T-cell (primary cell): ENCODE data around the gene MIER1. TPM values are rescaled to one million over a fixed set of nuclear protein-coding genes. Genes with fewer than 3 reads are reported as not detected.

Experiments used
- ATAC-seq, 4 experiments: fragments of 200-7000 bp in 3 of 4; fragments of 150-1000 bp in 1 of 4; cut with Tn5 transposase; replicated peaks in 1 of 4; 1 replicate in 3 of 4; 2 replicates in 1 of 4; pipeline ENCODE4 v1.10.0; 2021; ENCODE audit warnings: moderate library complexity in 3 of 4, mild to moderate bottlenecking in 2 of 4, moderate number of reproducible peaks in 1 of 4
- CTCF ChIA-PET, 2 donors: fragments of 300-600 bp; sonication (Branson Sonifier 250); formaldehyde crosslinking; loops; one replicate each; lab custom pipeline; 2022; ENCODE audit warnings: antibody characterized with exemption in 2 of 2; lab: Charles Lee
- POLR2A ChIA-PET, 2 donors: fragments of 300-600 bp; sonication (Branson Sonifier 250); formaldehyde crosslinking; loops; one replicate each; lab custom pipeline; 2022; ENCODE audit warnings: antibody characterized with exemption in 2 of 2; lab: Charles Lee
- DNase-seq, 35 experiments: peaks; one replicate each; pipeline versions ENCODE4 v3.0.0 to v3.0.0-alpha.2; 2013 to 2023
- H3K27ac ChIP-seq: one replicate; pipeline ENCODE4 v1.5.1; 2013; ENCODE audit warnings: low read length
- H3K27me3 ChIP-seq, 2 experiments: replicated peaks in 1 of 2; 1 replicate in 1 of 2; 2 replicates in 1 of 2; pipeline versions ENCODE4 v1.6.1 to v1.7.0; 2013; ENCODE audit warnings: low read length in 1 of 2, mixed read lengths in 1 of 2; ENCODE audit not compliant: control insufficient read depth in 2 of 2, insufficient read depth in 2 of 2; ENCODE audit errors: extremely low read depth in 1 of 2
- H3K36me3 ChIP-seq, 2 donors: 1 replicate in 1 of 2; 2 replicates in 1 of 2; pipeline versions ENCODE4 v1.6.1 to v1.7.0; 2013; ENCODE audit warnings: low read length in 1 of 2; ENCODE audit not compliant: control insufficient read depth in 2 of 2, insufficient read depth in 1 of 2; ENCODE audit errors: extremely low read depth in 1 of 2
- H3K4me1 ChIP-seq, 2 experiments: 1 replicate in 1 of 2; 2 replicates in 1 of 2; pipeline versions ENCODE4 v1.6.1 to v1.7.0; 2013; ENCODE audit warnings: low read length in 2 of 2, mixed read lengths in 1 of 2; ENCODE audit not compliant: insufficient read depth in 2 of 2, control insufficient read depth in 1 of 2; ENCODE audit errors: extremely low read depth in 1 of 2
- H3K4me3 ChIP-seq, 2 donors: 1 replicate in 1 of 2; 2 replicates in 1 of 2; pipeline versions ENCODE4 v1.5.1 to v1.7.0; 2013; ENCODE audit warnings: mild to moderate bottlenecking in 2 of 2, low read length in 1 of 2, moderate library complexity in 1 of 2; ENCODE audit not compliant: control insufficient read depth in 1 of 2; ENCODE audit errors: extremely low read depth in 1 of 2
- H3K9me3 ChIP-seq: 2 replicates; pipeline ENCODE4 v1.7.0; 2013
- H3K27ac Mint-ChIP-seq, 2 donors: one replicate each; pipeline ENCODE4 v1.8.0; 2020 to 2021; ENCODE audit warnings: mild to moderate bottlenecking in 2 of 2, mixed read lengths in 2 of 2
- H3K27me3 Mint-ChIP-seq, 2 donors: one replicate each; pipeline ENCODE4 v1.8.0; 2021 to 2022; ENCODE audit warnings: mixed read lengths in 2 of 2
- H3K36me3 Mint-ChIP-seq: one replicate; pipeline ENCODE4 v1.8.0; 2021; ENCODE audit warnings: mixed read lengths
- H3K4me1 Mint-ChIP-seq, 3 donors: one replicate each; pipeline ENCODE4 v1.8.0; 2020 to 2022; ENCODE audit warnings: mixed read lengths in 3 of 3, mild to moderate bottlenecking in 1 of 3
- H3K4me3 Mint-ChIP-seq, 3 donors: one replicate each; pipeline ENCODE4 v1.8.0; 2020 to 2022; ENCODE audit warnings: mild to moderate bottlenecking in 3 of 3, mixed read lengths in 3 of 3, moderate library complexity in 3 of 3
- H3K9me3 Mint-ChIP-seq, 3 donors: one replicate each; pipeline ENCODE4 v1.8.0; 2020 to 2022; ENCODE audit warnings: mixed read lengths in 3 of 3
- WGBS: methylation state at CpG from one replicate; pipeline ENCODE4 v1.1.5; 2013; ENCODE audit warnings: missing lambda C conversion rate; ENCODE audit not compliant: insufficient coverage; 5-methylcytosine and 5-hydroxymethylcytosine counted together
- total RNA-seq, 35 experiments: library from RNA in 6 of 35; stranded (reverse) in 6 of 35; fragments of 120-200 nt in 1 of 35; gene quantifications; one replicate each; pipeline versions ENCODE4 v1.2.1 to v1.2.4 and lab custom pipeline; 2013 to 2026

MIER1 gene
- total RNA-seq, 5 donors from 2014 or later (not counting 1 experiment from before 2014, with no cell fraction given), result 55.3 to 77.1 (median 58.1) TPM

GRCh38 chr1:66916320-66916719 is 8.5 kb upstream of the MIER1 start:
- H3K9me3 Mint-ChIP-seq, result peaks cover 0 to 4% (median 2%) of the 10 kb centered on the region in 3 donors
- POLR2A ChIA-PET, result no interaction called here
- peaks cover 0 to 6% (median 0%) of the 10 kb centered on the region in 3 donors for H3K4me1 Mint-ChIP-seq
- Histone ChIP-seq H3K4me3 (no peak overlapping the region), H3K27me3 (no peaks in the 10 kb centered on the region), H3K9me3 (no peaks in the 10 kb centered on the region), H3K27ac (no peak overlapping the region), H3K36me3 (no peaks in the 10 kb centered on the region), H3K4me1 (no peaks in the 10 kb centered on the region)
- H3K36me3 Mint-ChIP-seq, result peaks cover 23% of the 10 kb centered on the region
- CTCF ChIA-PET, result no interaction called here
- H3K27ac Mint-ChIP-seq, result no peak overlapping the region
- ATAC-seq (no peak), DNase-seq (no peak)
- H3K27me3 Mint-ChIP-seq, result no peaks in the 10 kb centered on the region
- no peak overlapping the region for H3K4me3 Mint-ChIP-seq
- no CpG with 5 or more reads among the region's 2 CpGs for WGBS

- no peaks in the 10 kb centered on the region for H3K36me3 ChIP-seq
- ChIA-PET POLR2A (no interaction called here), CTCF (no interaction called here)
- Mint-ChIP-seq H3K27ac (no peak overlapping the region), H3K4me1 (peaks cover 3 to 11% (median 4%) of the 10 kb centered on the region in 3 donors), H3K4me3 (no peak overlapping the region), H3K36me3 (peaks cover 21% of the 10 kb centered on the region), H3K27me3 (no peaks in the 10 kb centered on the region), H3K9me3 (peaks cover 0 to 4% (median 2%) of the 10 kb centered on the region in 3 donors)
- no peak overlapping the region for H3K27ac ChIP-seq
- 100% methylated on average over 1 of the region's 1 CpG for WGBS
- H3K4me1 ChIP-seq, result no peaks in the 10 kb centered on the region
- ATAC-seq (no peak), DNase-seq (no peak)
- no peak overlapping the region for H3K4me3 ChIP-seq
- no peaks in the 10 kb centered on the region for H3K27me3 ChIP-seq
- no peaks in the 10 kb centered on the region for H3K9me3 ChIP-seq
These were observed 7.3 kb upstream of the MIER1 start for GRCh38 chr1:66917476-66917875.

- Mint-ChIP-seq H3K9me3 (peaks cover 0 to 4% (median 2%) of the 10 kb centered on the region in 3 donors), H3K36me3 (peaks cover 20% of the 10 kb centered on the region), H3K4me1 (peaks cover 16 to 22% (median 17%) of the 10 kb centered on the region in 3 donors), H3K4me3 (no peak overlapping the region), H3K27me3 (no peaks in the 10 kb centered on the region), H3K27ac (no peak overlapping the region)
- CTCF ChIA-PET, result no interaction called here
- H3K4me1 ChIP-seq, result peaks cover 6 to 8% of the 10 kb centered on the region in 2 experiments
- POLR2A ChIA-PET, result interaction anchor here in 1 of 2 donors (0.5 kb wide), 1 partner anchor 135 kb away, joined by 3 read pairs; the partner anchor contains the start of gene SLC35D1
- H3K27ac ChIP-seq, result no peak overlapping the region
- ATAC-seq (no peak), DNase-seq (no peak)
- H3K4me3 ChIP-seq, result no peak overlapping the region
- no peaks in the 10 kb centered on the region for H3K27me3 ChIP-seq
- no peaks in the 10 kb centered on the region for H3K9me3 ChIP-seq
- WGBS, result 83% methylated on average over 1 of the region's 1 CpG
- H3K36me3 ChIP-seq, result no peaks in the 10 kb centered on the region
These were observed 5.7 kb upstream of the MIER1 start for GRCh38 chr1:66919063-66919462.

- peaks cover 0 to 4% (median 2%) of the 10 kb centered on the region in 3 donors for H3K9me3 Mint-ChIP-seq
- no peak for ATAC-seq
These were observed 5.0 kb upstream of the MIER1 start for GRCh38 chr1:66919828-66920227.

GRCh38 chr1:66920543-66920942 is 4.2 kb upstream of the MIER1 start:
- Mint-ChIP-seq H3K9me3 (peaks cover 0 to 4% (median 2%) of the 10 kb centered on the region in 3 donors), H3K27ac (no peak overlapping the region), H3K4me1 (peaks cover 20 to 25% (median 21%) of the 10 kb centered on the region in 3 donors), H3K27me3 (no peaks in the 10 kb centered on the region), H3K4me3 (no peak overlapping the region), H3K36me3 (peaks cover 20% of the 10 kb centered on the region)
- ChIA-PET CTCF (no interaction called here), POLR2A (no interaction called here)
- Histone ChIP-seq H3K27ac (no peak overlapping the region), H3K27me3 (no peaks in the 10 kb centered on the region), H3K9me3 (no peaks in the 10 kb centered on the region), H3K4me3 (no peak overlapping the region), H3K4me1 (peaks cover 8 to 16% of the 10 kb centered on the region in 2 experiments), H3K36me3 (no peaks in the 10 kb centered on the region)
- WGBS, result no CpG with 5 or more reads among the region's 2 CpGs
- DNase-seq, result no peak
- ATAC-seq, result no peak

More at GRCh38 chr1:66919828-66920227, 5.0 kb upstream of the MIER1 start:
- Histone ChIP-seq H3K4me3 (no peak overlapping the region), H3K27ac (no peak overlapping the region), H3K4me1 (peaks cover 6 to 12% of the 10 kb centered on the region in 2 experiments), H3K36me3 (no peaks in the 10 kb centered on the region), H3K9me3 (no peaks in the 10 kb centered on the region), H3K27me3 (no peaks in the 10 kb centered on the region)
- Mint-ChIP-seq H3K4me3 (no peak overlapping the region), H3K27me3 (no peaks in the 10 kb centered on the region), H3K36me3 (peaks cover 20% of the 10 kb centered on the region), H3K4me1 (peaks cover 20 to 25% (median 20%) of the 10 kb centered on the region in 3 donors), H3K27ac (no peak overlapping the region)
- ChIA-PET POLR2A (no interaction called here), CTCF (no interaction called here)
- DNase-seq, result no peak
- WGBS, result no CpG with 5 or more reads among the region's 3 CpGs

- DNase-seq (no peak), ATAC-seq (no peak)
- ChIA-PET POLR2A (interaction anchor here in 1 of 2 donors (1.0 to 2.3 kb wide), 3 partner anchors 8 to 54 kb away, joined by 7 to 12 read pairs (median 11); no protein-coding TSS in a partner anchor), CTCF (interaction anchor here in 1 of 2 donors (0.7 to 1.5 kb wide), 2 partner anchors 56 to 164 kb away, joined by 3 read pairs; no protein-coding TSS in a partner anchor)
- H3K9me3 Mint-ChIP-seq, result no peaks in the 10 kb centered on the region
- no peaks in the 10 kb centered on the region for H3K36me3 ChIP-seq
- H3K9me3 ChIP-seq, result no peaks in the 10 kb centered on the region
- H3K27ac ChIP-seq, result peak overlapping the region; percentile 97
- peak overlapping the region; percentile 94 to 96 for H3K27ac Mint-ChIP-seq
- peak overlapping the region; percentile 89 to 92 for H3K4me3 ChIP-seq
- peaks cover 53 to 56% (median 54%) of the 10 kb centered on the region in 3 donors for H3K4me1 Mint-ChIP-seq
- no peaks in the 10 kb centered on the region for H3K27me3 ChIP-seq
- H3K27me3 Mint-ChIP-seq, result no peaks in the 10 kb centered on the region
- peaks cover 5% of the 10 kb centered on the region for H3K36me3 Mint-ChIP-seq
- peak overlapping the region; percentile 94 to 96 (median 94) for H3K4me3 Mint-ChIP-seq
- 0% methylated on average over 7 of the region's 11 CpGs for WGBS
- H3K4me1 ChIP-seq, result peaks cover 23 to 27% of the 10 kb centered on the region in 2 experiments
These were observed 744 bp downstream of the MIER1 start for GRCh38 chr1:66925558-66925910.
